HG03342 (cell line): ENCODE results near the gene MTHFS.

Experiments
- ATAC-seq: cut with Tn5 transposase; IDR thresholded peaks from one replicate; pipeline ENCODE4 v1.9.1; 2021; ENCODE audit warnings: mild to moderate bottlenecking, moderate library complexity; ENCODE audit not compliant: unreplicated experiment

Gene MTHFS

DNA sequence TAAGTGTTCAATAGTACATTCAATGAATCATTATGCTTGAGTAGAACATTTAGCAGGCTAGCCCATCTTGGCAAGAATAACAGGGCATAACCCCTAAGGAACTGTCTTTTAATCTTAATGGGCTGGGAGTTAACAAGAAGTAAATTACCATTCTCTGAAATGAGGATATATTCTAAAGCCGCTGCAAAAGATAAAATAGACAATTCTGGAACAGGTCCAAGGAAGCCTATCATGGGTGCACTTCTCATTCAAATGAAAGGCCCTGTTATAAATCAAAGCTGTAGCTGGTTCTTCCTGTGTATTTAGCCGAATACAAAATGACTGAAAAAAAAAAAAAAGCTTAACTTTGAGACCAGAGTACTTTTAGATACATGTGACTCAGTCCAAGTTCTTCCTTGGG is 15.6 kb downstream of the MTHFS start:
- no peak for ATAC-seq

DNA sequence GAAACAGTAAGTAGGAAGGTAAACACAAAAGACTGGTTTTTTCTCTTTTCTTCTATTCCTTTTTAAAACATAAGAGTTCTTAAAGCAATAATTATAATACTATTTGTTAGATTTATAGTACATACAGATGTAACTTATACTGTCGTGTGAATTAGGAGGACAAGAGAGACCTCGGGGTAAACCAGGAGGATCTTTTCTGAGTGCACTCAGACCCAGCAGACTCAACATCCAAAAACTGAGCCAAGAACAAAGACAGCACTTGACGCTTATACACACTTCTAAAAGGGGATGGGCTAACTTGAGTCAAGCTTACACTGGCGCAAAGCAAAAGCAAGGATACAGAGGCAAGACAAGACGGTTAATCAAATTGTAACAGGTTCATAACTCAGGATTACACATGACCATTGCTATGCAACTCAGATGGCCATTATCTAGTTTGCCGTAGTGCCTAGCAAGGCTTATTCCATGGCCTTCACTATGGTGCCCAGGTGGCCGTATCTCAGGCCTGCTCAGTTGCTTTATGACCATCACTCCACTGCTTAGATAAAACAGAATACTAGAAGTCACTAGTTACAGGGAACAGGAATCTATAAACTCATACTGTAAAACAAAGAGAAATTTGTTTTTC is 18.6 kb downstream of the MTHFS start:
- no peak for ATAC-seq

DNA sequence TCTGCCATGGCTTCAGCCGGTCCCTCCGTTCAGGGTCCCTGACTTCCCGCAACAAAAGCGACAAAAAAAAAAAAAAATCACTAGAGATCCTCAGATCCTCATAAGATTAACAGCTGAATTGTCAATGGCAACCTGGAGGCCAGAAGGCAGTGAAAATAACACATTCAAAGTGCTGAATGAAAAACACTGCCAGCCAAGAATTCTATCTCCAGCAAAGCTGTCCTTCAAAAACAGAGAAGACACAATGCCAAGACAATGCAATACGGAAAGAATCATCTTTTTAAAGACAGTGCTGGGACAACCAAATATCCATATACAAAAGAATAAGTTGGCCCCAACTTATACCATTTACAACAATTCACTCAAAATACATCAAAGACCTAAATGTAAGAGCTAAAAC is 21.6 kb downstream of the MTHFS start:
- no peak for ATAC-seq

DNA sequence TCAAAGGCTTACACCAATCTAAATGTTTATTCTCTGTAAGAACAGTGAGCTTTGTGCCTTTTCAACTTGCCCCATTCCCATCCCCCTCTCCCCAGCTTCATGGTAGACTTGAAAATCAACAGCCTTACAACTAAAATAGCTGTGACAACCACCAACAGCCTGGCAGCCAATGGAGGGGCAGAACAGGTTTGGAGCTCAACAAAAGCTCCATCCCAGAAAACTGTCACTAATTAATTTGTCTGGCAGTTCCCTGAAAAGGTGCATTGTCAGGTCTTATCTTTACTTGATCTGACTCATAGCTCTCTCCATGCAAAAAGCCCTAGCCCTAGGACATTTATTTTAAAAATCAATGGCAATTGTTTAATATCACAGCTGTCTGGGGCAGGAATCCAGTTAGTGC is 22.6 kb downstream of the MTHFS start:
- ATAC-seq, result no peak

DNA sequence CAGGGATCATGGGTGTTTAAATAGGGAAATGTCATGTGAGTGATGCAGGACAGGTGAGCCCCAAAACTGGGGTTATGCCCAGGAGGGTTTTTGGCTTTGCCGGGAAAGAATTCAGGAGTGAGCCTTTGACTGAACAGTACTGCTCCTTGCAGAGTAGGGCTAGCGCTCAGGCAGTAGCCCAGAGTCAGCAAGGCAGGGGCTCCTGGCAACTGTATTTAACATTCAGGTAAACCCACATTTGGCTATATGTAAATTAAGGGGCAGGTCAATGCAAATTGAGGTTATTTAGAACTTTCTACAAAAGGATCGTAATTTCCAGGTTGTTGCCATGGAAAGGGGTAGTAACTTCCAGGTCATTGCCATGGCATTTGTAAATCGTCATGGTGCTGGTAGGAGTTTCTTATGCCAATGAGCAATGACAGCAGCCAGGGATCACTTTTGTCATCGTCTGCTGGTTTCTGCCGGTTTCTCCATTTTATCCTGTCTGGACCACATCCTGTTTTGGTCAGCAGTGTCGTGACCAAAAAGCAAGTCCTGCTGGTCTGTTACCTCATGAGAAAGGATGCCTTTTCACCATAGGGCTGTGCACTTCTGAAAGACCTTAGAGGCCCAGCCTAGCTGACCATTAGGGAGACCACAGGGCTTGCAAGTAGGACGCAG is 24.3 kb downstream of the MTHFS start:
- ATAC-seq, result no peak

DNA sequence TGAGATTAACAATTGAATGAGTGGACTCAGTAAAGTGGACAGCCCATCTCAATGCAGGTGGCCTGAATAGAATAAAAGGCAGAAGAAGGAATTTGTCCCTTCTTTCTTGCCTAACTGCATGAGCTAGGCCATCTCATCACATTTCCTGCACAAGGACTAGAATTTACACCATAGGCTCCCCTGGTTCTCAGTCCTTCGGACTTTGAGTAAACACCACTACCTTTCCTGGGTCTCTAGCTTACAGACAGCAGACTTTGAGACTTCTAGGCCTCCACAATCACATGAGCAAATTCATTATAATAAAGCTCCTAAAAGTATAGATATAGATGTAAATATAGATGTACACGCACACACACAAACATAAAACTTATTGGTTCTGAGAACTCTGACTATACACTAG is 28.3 kb downstream of the MTHFS start:
- ATAC-seq, result no peak

DNA sequence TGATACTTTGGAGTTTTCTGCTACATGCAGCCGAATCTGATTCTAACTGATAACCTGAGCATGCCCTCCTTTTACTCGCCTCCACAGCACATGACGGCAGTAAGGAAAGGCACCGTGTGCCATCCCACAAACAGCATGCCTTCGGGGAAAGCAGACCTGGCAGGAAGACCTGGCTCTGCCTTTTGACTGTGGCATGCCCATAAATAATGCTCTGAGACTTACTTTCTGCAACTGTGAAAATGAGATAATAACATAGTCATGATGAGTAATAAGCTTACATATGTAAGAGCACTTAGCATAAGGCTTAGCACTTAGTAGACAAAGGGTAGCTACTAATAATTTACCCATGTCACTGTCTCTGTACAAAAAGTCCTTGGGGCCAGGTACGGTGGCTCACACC is 32.9 kb downstream of the MTHFS start:
- no peak for ATAC-seq

DNA sequence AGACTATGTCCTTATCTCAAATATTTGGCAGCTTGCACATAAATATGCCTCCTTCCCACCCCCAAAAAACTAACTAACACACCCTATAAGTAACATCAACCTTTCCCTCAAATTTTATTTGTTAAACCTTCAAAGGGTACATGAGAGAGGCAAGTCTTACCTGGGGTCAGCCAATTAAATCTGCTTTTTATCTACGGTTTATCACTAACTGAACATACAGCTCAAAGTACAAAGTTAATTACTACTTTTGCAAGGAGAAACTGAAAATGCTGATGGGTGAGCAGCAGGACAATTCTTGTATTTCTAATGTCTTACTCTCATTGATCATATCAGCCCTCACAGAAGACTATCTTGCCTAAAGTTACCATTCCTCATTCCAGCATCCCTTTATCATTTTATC is 34.6 kb downstream of the MTHFS start:
- ATAC-seq, result no peak

DNA sequence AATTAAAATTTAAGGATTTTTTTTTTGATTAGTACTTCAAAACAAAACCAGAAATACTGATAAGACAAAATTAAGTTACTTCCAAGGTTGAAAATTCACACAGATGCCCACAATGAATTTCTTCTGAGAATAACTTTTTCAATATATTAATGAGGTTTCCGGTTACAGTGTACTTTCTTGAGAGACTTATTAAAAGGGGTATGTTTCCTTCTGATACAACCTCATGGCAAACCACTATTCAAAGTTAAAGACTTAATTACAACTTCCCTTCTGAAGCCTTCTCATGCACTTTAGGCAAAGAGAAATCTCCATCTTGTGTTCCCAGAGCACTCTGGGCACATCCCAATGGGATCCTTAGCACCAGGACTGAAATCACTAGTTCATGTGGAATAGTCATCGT is 36.2 kb downstream of the MTHFS start:
- ATAC-seq, result no peak

DNA sequence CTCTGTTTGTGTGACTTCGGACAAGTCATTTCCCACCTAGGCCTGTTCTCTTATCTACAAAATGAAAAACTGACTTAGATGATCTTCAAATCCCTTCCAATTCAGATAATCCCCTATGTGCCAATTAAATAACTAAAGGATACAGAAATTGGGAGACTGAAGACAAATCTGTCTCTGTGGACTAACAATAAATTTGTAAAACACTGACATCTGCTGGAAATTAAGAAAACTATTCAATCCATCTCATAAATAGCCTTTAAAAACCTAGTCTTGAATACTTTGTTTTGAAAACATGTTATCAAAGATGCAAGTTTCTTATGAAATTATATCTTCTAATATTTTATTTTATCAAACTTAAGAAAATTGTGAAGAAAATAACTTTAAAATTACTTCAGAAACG is 38.3 kb downstream of the MTHFS start:
- ATAC-seq, result no peak

DNA sequence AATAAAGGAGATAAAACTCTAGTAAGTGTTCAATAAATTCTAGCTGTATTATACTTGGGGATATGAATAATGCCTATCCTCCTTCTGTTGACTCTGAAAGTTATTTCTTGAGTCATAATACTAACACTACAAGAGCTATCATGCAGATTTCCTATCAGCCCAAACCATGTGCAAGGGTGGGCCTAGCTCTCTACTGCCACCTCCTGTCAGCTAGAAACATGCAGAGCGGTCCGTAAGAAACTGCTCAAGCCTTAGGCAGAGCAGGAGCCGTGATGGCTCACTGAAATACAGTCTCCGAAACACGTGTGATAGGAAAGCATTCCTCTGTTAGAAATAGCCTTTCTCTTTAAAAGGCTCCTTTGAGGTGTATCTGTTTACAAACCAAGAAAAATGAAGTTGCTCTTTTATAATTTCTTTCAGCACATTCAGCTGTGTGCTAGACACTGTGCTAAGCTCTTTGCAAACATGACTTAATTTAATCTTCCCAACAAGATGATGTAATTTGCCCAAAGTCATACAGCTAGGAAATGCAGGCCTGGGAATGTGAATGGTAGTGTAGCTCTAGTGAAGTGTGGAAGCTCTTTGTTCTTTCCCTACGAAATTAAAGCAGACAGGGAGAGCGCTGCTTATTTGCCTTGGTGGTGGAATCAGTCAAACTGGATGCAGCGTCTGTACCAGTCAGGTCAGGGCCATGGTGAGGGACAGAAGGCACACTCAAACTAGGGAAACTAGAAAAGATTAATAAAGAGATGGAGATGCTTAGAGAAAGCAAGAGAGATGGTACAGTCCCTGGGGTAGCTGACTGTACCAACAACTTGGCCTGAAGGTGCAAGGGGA is 43.1 kb downstream of the MTHFS start:
- ATAC-seq, result peak; percentile 97

DNA sequence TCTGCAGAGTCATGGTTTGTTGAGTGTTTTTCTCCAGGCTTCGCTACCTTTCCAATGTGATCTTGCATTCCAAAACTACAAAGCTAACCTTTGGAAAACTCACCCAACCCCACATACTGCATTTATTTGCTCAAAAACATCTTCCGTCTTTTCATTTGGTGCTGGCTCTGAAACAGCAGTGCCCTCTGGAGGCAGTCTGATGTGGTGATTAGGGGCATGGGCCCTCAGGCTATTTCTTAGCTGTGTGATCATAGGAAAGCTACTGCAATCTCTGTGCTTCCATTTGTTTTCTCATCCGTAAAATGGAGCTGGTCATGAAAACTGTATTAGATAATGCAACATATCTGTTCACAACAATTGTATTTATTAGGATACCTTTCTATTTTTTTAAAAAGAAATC is 47.0 kb downstream of the MTHFS start:
- ATAC-seq, result no peak

DNA sequence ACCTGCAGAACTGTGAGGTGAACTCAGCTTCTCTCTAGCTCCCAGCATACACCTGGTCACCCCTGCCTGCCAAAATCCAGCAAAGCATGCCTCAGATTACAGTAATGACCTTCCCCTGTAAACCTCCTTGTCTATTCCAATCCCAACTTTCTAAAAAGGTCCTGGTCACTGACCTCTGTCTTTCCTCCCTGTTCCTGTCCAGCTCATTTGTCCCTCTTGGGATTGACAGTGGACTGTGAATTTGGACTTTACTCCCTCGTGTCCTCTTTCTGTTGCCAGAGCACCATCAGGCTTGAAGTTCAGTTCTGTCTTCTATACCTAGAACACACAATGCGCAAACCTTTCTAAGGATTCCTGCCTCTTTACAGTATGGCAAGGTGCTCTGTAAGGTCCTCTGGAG is 50.3 kb downstream of the MTHFS start:
- no peak for ATAC-seq

DNA sequence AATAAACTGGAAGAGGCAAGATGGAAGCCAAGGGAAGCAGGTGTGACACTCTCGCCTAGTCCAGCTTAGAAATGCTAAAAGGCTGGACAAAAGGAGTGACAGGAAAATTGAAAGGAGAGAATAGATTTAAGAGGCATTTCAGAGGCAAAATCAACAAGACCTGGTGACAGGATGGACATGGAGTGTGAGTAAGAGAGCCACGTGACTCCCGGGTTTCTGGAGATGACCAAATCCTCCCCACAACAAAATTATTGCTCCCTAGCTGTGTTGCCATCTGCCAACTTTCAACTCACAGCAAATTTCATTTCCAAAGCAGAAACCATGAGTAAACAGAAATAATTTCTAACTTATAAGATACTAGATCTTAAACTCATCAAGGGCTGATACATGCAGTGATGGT is 52.6 kb downstream of the MTHFS start:
- no peak for ATAC-seq

DNA sequence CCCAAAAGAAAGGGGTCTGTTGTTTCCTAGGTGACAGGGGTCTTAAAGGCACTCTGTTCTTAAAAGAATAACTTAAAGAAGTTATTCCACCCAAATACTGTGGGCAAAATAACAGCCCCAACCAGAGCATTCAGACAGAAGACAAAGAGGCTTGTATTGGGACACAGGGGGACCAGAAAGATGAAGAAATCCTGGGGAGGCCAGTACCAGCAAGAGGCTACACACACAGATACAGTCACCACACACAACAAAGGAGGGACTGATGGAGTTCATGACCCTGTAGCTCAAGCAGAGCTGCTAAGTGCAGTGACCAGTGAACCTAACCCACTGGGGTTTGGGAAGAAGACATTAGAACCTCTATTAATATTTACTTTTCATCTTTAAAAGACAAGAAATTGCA is 59.0 kb downstream of the MTHFS start:
- ATAC-seq, result no peak

DNA sequence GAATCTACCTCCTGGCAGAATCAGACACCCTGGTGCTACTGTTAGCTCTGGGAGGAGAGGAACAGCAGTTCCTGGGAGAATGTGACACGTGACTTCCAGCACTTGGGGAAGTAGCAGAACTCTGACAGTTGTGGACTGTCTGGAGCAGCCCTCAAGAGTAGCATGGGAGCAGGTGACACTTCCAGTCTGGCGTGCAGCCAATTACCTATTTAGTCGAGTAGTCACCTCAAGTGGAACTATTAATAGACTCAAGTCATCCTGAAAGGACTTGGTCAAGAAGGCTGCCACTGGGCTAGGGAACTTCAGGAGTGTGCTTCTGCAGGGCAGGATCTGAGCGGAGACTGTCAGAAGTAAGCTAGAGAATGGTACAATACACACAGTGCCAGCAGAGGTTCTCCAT is 62.3 kb downstream of the MTHFS start:
- ATAC-seq, result no peak

DNA sequence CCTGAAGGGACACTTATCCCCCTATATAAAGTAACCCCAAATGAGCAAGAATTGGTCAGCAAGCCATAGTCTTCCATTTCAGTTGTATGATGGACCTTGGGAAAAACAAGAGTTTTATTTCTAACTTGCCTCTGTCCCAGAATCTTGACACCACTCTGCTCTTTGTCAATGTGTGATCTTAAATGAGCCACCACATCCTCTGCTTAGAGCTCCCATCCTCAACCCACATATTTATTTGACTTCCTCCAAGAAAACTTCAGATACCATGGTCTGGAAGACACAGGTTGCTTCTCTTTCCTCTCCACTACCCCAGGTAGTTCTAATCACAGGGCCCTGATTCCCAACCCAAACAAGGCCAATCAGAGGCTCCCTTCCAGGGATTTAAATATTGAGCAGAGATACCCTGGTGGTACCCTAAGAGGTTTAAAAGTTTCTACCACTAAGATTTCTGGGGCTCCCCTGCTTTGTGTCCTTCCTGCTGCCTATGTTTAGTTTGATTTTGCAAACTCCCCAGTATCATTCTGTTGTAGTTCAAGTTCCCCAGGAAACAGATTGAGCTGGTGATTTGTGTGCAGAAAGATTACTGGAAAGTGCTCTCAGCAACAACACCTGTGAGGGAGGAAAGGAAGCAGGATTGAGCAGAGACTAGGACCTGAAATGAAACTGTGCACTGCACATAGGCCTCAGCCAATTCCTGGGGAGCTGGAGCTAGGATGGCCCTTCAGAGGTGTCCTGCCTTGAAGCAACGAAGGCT is 64.3 kb downstream of the MTHFS start:
- no peak for ATAC-seq

DNA sequence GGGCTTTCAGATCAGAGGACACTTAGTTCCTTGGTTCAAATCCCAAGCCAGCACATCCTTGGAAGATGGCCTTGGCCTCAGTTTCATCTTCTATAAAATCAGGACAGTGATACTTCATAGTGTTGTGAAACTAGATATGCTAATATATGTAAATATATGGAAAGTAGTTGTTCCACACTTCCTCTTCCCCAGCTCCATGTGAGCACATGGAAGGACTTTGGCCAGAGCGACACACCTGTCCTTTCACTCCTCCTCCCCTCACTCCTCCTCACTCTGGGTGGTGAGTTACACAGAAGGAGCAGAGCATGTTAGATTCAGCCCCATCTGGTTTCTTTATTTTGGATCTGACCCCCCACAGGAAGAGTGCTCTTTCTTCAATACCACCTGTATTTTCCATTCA is 65.2 kb downstream of the MTHFS start:
- no peak for ATAC-seq

DNA sequence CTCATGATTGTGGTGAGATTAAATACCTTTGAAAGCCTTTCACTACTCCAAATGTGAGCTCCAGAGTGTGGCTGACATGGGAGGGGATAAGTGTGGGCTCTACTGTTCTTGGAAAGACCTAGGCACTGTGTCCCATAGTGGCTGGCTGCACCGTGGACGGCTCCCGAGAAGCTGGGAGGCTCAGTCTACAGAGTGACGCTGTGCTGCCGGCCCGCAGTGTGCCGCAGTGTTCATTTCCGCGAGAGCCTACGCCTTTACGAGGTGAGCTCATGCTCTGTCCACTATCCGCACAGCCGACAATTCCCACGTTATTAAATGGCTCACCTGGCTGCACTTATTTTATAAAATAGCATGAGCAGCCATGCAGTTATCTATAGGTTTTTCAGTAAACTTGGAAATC is 66.9 kb downstream of the MTHFS start:
- ATAC-seq, result no peak

DNA sequence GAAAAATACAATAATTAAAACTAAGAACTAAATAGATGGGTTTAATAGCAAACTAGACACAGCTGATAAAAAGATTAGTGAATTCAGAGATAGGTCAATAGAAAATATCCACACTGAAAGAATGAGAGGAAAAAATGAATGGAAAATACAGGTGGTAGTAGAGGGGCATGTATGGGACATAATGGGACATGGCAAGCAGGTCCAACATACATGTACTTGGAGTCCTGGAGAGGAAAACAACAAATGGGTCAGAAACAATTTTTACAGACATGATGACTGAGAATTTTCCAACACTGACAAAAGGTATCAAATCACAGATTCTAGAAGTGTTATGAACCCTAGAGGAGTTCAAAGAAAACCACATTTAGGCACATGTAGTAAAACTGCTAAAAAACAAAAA is 68.4 kb downstream of the MTHFS start:
- ATAC-seq, result no peak

DNA sequence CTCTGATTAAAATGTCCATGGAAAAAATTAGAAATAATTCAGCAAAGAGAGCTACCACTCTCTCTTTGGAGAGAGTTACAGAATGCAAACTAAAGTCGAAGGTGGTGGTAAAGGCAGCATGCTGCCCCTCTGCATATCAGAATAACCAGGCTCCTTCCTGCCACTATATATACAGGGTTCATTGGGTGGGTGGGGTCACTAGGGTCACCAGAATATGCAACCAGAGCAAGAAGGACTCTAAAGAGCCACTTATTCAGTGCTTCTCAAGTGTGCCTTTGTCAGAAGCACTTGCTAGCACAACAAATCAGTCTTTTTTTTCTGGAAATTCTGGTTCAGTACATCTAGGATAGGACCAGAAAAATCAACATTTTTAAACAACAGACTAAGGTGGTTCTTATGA is 70.0 kb downstream of the MTHFS start:
- no peak for ATAC-seq
